ENCODE measurements around the gene PPP1R14B.

The PPP1R14B gene

GRCh38 chr11:64281957-64282770, 35.4 kb upstream of the PPP1R14B start:
- no peak for DNase-seq (ENCODE audit: low read depth in 4 of 4, low spot score in 1 of 4)

- no peak for DNase-seq (ENCODE audit: low read depth in 4 of 4, low spot score in 1 of 4)
Observed at GRCh38 chr11:64278576-64279190, 31.9 kb upstream of the PPP1R14B start.

GRCh38 chr11:64276653-64277431, 30.1 kb upstream of the PPP1R14B start:
- DNase-seq (ENCODE audit: low read depth in 4 of 4, low spot score in 1 of 4), result no peak

- DNase-seq (ENCODE audit: low read depth in 4 of 4, low spot score in 1 of 4), result no peak
Observed at GRCh38 chr11:64275841-64276240, 29.1 kb upstream of the PPP1R14B start.

- no peak for DNase-seq (ENCODE audit: low read depth in 4 of 4, low spot score in 1 of 4)
Observed at GRCh38 chr11:64275031-64275800, 28.5 kb upstream of the PPP1R14B start.

- DNase-seq (ENCODE audit: low read depth in 4 of 4, low spot score in 1 of 4), result peak; percentile 93 to 98 (median 96)
Observed at GRCh38 chr11:64269540-64270220, 22.9 kb upstream of the PPP1R14B start.

- DNase-seq (ENCODE audit: low read depth in 4 of 4, low spot score in 1 of 4), result no peak
Observed at GRCh38 chr11:64268893-64269539, 22.3 kb upstream of the PPP1R14B start.

DNA sequence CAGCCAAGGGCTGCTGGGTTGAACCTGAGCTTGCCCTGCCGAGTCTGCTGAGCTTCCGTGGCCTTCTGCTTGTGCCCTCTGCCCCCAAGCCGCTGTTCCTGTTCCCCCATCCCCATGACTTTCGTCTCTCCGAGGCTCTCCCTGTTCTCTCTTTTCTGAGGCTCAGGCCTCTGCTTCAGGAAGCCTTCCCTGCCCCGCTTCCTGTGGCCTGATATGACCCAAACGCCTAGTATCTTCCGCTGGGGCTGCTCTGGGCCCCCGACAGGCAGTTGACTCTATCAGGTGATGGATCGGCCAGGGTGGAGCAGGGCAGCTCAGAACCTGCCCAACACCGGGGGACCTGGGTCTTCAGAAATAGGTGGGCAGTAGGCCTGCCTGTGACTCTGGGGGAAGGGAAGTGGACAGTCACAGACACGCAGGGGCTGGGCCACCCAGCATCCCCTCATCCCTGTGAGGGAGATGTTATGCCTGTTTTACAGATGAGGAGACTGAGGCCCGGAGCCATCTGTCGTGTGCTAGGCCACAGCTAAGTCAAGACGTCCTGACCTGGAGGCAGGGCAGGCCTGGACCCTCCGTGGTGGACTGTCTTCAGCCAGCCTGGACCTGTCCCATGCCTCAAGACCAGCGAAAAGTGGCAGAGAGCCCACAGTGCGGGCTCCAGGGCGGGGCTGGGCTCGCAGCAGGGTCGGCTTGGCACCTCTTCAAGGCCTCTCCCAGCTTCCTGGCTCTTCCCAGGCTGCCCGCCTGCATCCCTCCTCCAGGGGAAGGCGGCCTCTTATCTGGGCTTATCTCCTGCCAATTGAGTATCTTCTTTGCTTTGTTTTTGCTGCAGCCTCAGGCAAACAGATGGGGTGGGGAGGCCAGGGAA, 21.5 kb upstream of the PPP1R14B start:
- DNase-seq (ENCODE audit: low read depth in 4 of 4, low spot score in 1 of 4), result no peak

DNA sequence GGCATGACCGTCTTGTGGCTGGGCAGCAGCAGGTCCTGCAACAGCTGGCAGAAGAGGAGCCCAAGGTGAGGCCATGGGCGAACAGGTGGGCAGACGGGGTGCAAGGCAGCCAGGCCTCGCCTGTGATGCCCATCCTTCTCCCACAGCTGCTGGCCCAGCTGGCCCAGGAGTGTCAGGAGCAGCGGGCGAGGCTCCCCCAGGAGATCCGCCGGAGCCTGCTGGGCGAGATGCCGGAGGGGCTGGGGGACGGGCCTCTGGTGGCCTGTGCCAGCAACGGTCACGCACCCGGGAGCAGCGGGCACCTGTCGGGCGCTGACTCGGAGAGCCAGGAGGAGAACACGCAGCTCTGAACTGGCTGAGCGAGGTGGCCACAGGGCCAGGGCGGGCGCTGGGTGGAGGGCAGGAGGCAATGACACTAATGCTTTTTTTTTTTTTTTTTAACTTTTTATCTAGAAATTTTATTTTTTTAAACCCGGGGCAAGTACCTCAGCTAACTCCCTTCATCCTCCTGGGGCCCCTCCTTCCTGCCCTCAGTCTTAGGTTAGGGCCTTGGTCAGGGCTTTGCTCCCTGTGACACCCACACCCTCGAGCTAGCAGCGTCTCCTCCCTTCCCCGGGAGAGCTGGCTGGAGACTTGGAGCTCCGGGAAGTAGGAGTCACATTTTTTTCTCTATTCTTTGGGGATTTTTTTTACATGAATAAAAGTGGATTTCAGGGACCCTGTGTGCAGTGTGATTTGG, 20.6 kb upstream of the PPP1R14B start:
- no peak for DNase-seq (ENCODE audit: low read depth in 4 of 4, low spot score in 1 of 4)

- no peak for DNase-seq (ENCODE audit: low read depth in 4 of 4, low spot score in 1 of 4)
Observed at GRCh38 chr11:64266339-64266738, 19.6 kb upstream of the PPP1R14B start.

DNA sequence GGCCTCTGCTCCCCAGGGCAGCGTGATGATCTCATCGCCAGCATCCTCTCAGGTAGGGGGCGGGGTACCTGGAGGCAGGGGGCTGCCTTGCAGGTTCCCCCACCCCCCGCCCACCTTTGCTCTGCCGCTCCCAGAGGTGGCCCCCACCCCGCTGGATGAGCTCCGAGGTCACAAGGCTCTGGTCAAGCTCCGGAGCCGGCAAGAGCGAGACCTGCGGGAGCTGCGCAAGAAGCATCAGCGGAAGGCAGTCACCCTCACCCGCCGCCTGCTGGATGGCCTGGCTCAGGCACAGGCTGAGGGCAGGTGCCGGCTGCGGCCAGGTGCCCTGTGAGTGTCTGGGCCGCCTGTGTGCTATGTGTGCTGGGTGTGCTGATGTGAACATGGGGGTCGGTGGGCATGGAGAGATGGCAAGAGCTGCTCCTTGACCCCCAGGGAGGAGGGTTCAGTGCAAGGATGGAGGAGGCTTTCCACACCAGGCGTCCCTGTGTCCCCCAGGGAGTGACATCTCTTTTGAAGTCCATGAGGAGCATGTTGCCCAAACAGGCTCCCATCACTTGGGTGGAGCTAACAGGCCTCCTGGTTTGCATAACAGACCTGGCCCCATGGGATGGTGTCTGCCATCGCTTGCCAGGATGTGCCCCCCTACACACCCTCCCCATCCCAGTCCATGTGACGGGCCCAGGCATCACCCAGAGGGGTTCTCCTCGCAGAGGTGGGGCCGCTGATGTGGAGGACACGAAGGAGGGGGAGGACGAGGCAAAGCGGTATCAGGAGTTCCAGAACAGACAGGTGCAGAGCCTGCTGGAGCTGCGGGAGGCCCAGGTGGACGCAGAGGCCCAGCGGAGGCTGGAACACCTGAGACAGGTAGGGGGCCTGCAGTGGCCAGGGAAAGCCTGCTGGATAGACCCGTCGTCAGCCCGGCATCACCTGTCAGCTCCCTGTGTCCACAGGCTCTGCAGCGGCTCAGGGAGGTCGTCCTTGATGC, 18.7 kb upstream of the PPP1R14B start:
- no peak for DNase-seq (ENCODE audit: low read depth in 4 of 4, low spot score in 1 of 4)

- DNase-seq (ENCODE audit: low read depth in 4 of 4, low spot score in 1 of 4), result no peak
Observed at GRCh38 chr11:64264371-64264852, 17.7 kb upstream of the PPP1R14B start.

DNA sequence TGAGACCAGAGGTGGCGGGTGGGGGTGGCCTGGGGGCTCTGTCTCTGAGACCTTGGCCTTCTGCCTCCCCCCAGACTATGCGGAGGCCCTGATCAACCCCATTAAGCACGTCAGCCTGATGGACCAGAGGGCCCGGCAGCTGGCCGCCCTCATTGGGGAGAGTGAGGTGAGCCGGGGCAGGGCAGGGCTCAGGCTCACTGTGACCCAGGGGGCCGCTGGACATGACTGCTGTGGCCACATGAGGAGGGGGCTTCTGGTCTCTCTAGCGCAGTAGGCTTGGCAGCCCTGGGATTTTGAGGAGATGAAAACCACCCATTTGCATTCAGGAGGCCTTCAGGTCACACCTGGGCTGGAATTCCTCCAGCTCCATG, 17.2 kb upstream of the PPP1R14B start:
- DNase-seq (ENCODE audit: low read depth in 4 of 4, low spot score in 1 of 4), result no peak

DNA sequence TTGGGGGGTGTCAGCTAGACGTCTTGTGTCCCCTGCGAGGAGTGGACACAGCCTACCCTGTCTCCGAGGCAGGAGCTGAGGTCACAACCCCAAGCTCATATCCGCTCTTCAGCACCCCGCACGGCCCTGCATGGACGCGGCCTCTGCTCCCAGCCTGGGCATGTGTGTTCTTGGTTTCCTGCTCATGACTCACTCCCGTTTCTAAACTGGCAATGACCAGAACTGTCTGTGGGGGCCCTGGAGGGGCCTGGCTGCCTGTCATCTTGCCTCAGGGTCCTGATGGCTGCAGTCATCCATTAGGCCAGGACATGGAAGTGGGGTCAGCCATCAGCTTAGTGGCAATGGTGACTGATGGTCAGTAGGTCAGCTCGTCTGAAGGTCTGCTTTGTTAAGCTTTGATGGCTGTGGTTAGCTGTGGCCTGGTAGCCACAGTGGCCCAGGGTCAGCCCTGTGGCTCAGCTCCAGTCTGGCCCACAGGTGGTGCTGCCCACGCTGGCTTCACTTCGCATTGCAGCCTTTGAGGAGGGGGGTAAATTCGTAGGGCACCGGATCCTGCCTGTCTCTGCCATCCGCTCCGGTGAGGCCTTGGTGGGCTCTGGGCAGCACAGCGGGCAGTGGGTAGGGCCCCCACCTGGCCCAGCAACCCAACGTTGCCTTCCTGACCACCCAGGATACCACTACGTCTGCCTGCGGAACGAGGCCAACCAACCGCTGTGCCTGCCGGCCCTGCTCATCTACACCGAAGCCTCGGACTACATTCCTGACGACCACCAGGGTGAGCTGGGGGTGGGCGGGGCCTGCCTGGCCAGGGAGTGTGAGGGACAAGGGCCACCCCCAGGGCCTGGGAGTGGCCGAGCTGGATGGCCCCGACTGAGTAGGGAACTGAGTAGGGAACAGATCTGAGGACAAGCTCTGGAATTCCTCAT, 16.5 kb upstream of the PPP1R14B start:
- DNase-seq (ENCODE audit: low read depth in 4 of 4, low spot score in 1 of 4), result no peak

GRCh38 chr11:64262271-64263002, 15.7 kb upstream of the PPP1R14B start:
- no peak for DNase-seq (ENCODE audit: low read depth in 4 of 4, low spot score in 1 of 4)
